GM23338 (cell line): ENCODE results near the gene SFN. TPM values are rescaled to one million over a fixed set of nuclear protein-coding genes. Genes with fewer than 3 reads are reported as not detected.

Experiments
- ATAC-seq: fragments of 200-7000 bp; cut with Tn5 transposase; 3 replicates; pipeline ENCODE4 v1.9.1; 2020
- DNase-seq: peaks from one replicate; pipeline ENCODE4 v3.0.0-alpha.2; 2015; ENCODE audit warnings: low spot score
- H2AFZ ChIP-seq: fragments of 200-600 bp; sonication (generic); 2 replicates; pipeline ENCODE4 v1.8.0; 2016; ENCODE audit warnings: antibody characterized with exemption, mild to moderate bottlenecking, moderate library complexity
- H3F3A ChIP-seq: fragments of 200-600 bp; sonication (generic); replicated peaks from 2 replicates; pipeline ENCODE4 v1.8.0; 2017; ENCODE audit warnings: antibody characterized with exemption, mixed run types, low read depth
- H3K27ac ChIP-seq: fragments of 200-600 bp; sonication (generic); 2 replicates; pipeline ENCODE4 v1.6.1; 2016; ENCODE audit warnings: low read depth
- H3K27me3 ChIP-seq: fragments of 200-600 bp; sonication (generic); 2 replicates; pipeline ENCODE4 v1.8.0; 2016; ENCODE audit warnings: mild to moderate bottlenecking, mixed run types, moderate library complexity; ENCODE audit not compliant: insufficient read depth
- H3K36me3 ChIP-seq: fragments of 200-600 bp; sonication (generic); 2 replicates; pipeline ENCODE4 v1.8.0; 2016; ENCODE audit warnings: mild to moderate bottlenecking; ENCODE audit not compliant: insufficient read depth
- H3K4me1 ChIP-seq: fragments of 200-600 bp; sonication (generic); 2 replicates; pipeline ENCODE4 v1.8.0; 2016; ENCODE audit warnings: mild to moderate bottlenecking, moderate library complexity; ENCODE audit not compliant: insufficient read depth
- H3K4me2 ChIP-seq: fragments of 200-600 bp; sonication (generic); 2 replicates; pipeline ENCODE4 v1.7.1; 2017; ENCODE audit warnings: mixed run types
- H3K4me3 ChIP-seq: fragments of 200-600 bp; sonication (generic); 2 replicates; pipeline ENCODE4 v1.6.1; 2016; ENCODE audit warnings: mixed run types
- H3K79me2 ChIP-seq: fragments of 200-600 bp; sonication (generic); replicated peaks from 2 replicates; pipeline ENCODE4 v1.8.0; 2017; ENCODE audit warnings: mild to moderate bottlenecking; ENCODE audit not compliant: insufficient read depth
- H3K9me2 ChIP-seq: fragments of 200-600 bp; sonication (generic); 2 replicates; pipeline ENCODE4 v1.8.0; 2017; ENCODE audit not compliant: insufficient read depth
- H4K20me1 ChIP-seq: fragments of 200-600 bp; sonication (generic); replicated peaks from 2 replicates; pipeline ENCODE4 v1.8.0; 2017; ENCODE audit warnings: mild to moderate bottlenecking; ENCODE audit not compliant: insufficient read depth
- H3K27ac Mint-ChIP-seq: 2 replicates; pipeline ENCODE4 v1.8.0; 2020; ENCODE audit warnings: inconsistent platforms, mild to moderate bottlenecking, moderate library complexity, mixed read lengths
- H3K27me3 Mint-ChIP-seq: 3 replicates; pipeline ENCODE4 v1.8.0; 2022; ENCODE audit warnings: low read depth, mild to moderate bottlenecking, moderate library complexity, mixed read lengths, inconsistent platforms; ENCODE audit not compliant: insufficient read depth, poor library complexity
- H3K36me3 Mint-ChIP-seq: 3 replicates; pipeline ENCODE4 v1.8.0; 2021; ENCODE audit warnings: low read depth, mild to moderate bottlenecking, inconsistent platforms, moderate library complexity, mixed read lengths
- H3K4me1 Mint-ChIP-seq: 3 replicates; pipeline ENCODE4 v1.8.0; 2020; ENCODE audit warnings: mild to moderate bottlenecking, inconsistent platforms, mixed read lengths
- H3K4me3 Mint-ChIP-seq: 3 replicates; pipeline ENCODE4 v1.8.0; 2021; ENCODE audit warnings: moderate library complexity, mild to moderate bottlenecking, inconsistent platforms, mixed read lengths
- H3K9me3 Mint-ChIP-seq: 3 replicates; pipeline ENCODE4 v1.8.0; 2020; ENCODE audit warnings: moderate library complexity, mild to moderate bottlenecking, inconsistent platforms, mixed read lengths
- CREB1 ChIP-seq: fragments of 250-450 bp; sonication (Bioruptor Pico); IDR thresholded peaks from 2 replicates; pipeline ENCODE4 v1.5.0; 2020; ENCODE audit warnings: low read depth, mild to moderate bottlenecking, moderate library complexity
- ETS1 ChIP-seq: IDR thresholded peaks from 2 replicates; pipeline ENCODE4 v1.6.1; 2016; ENCODE audit warnings: antibody characterized with exemption
- EZH2 ChIP-seq: fragments of 200-600 bp; sonication (generic); IDR thresholded peaks from one replicate; pipeline ENCODE4 v1.8.0; 2017; ENCODE audit warnings: antibody characterized with exemption, mild to moderate bottlenecking, low read depth; ENCODE audit not compliant: unreplicated experiment
- EZH2phosphoT487 ChIP-seq: fragments of 200-600 bp; sonication (generic); IDR thresholded peaks from one replicate; pipeline ENCODE4 v1.8.1; 2018; ENCODE audit warnings: antibody characterized with exemption; ENCODE audit not compliant: unreplicated experiment
- NANOG ChIP-seq: IDR thresholded peaks from 2 replicates; pipeline ENCODE4 v1.6.1; 2016; ENCODE audit warnings: antibody characterized with exemption, borderline replicate concordance
- POLR2AphosphoS5 ChIP-seq: IDR thresholded peaks from 2 replicates; pipeline ENCODE4 v1.6.1; 2016; ENCODE audit warnings: antibody characterized with exemption, low read depth
- REST ChIP-seq: IDR thresholded peaks from one replicate; pipeline ENCODE4 v1.6.1; 2018; ENCODE audit warnings: antibody characterized with exemption; ENCODE audit not compliant: unreplicated experiment
- STAT1 ChIP-seq: IDR thresholded peaks from one replicate; pipeline ENCODE4 v1.6.1; 2016; ENCODE audit warnings: antibody characterized with exemption; ENCODE audit not compliant: unreplicated experiment
- ZNF114 ChIP-seq: fragments of 250-450 bp; sonication (Bioruptor Pico); IDR thresholded peaks from 2 replicates; pipeline ENCODE4 v1.5.0; 2020; ENCODE audit warnings: mild to moderate bottlenecking, moderate library complexity
- ZNF331 ChIP-seq: fragments of 250-450 bp; sonication (Bioruptor Pico); IDR thresholded peaks from 2 replicates; pipeline ENCODE4 v1.5.0; 2020; ENCODE audit warnings: low read depth, mild to moderate bottlenecking, moderate library complexity
- polyA plus RNA-seq: library from polyadenylated mRNA; unstranded; fragments of >200 nt; fragmentation: Nextera tagmentation; extraction: Ambion mirVana; gene quantifications from 2 replicates; pipeline ENCODE4 v1.2.1, GENCODE V29; 2016
- total RNA-seq: library from RNA; depleted of rRNA; stranded (reverse); fragments of >200 nt; shearing (Covaris generic); gene quantifications from 2 replicates; pipeline ENCODE4 v1.2.3, GENCODE V29; 2014
- TF ChIP-seq, protein P1 (sequence below), 2 experiments: fragments of 200-600 bp in 1 of 2; sonication (generic) in 1 of 2; conservative IDR thresholded peaks; 2 replicates each; pipeline versions ENCODE4 v1.5.1 to v1.6.1; 2016 to 2017; ENCODE audit warnings: antibody characterized with exemption in 2 of 2, low read depth in 2 of 2, mild to moderate bottlenecking in 2 of 2, moderate library complexity in 1 of 2
- TF ChIP-seq, protein P2 (sequence below): fragments of 250-450 bp; sonication (Bioruptor Pico); IDR thresholded peaks from 2 replicates; pipeline ENCODE4 v1.5.0; 2020; ENCODE audit warnings: mild to moderate bottlenecking, moderate library complexity

SFN gene
- total and polyA plus RNA-seq, 2 experiments from 2014 or later, result 1.8 to 2.6 TPM

DNA sequence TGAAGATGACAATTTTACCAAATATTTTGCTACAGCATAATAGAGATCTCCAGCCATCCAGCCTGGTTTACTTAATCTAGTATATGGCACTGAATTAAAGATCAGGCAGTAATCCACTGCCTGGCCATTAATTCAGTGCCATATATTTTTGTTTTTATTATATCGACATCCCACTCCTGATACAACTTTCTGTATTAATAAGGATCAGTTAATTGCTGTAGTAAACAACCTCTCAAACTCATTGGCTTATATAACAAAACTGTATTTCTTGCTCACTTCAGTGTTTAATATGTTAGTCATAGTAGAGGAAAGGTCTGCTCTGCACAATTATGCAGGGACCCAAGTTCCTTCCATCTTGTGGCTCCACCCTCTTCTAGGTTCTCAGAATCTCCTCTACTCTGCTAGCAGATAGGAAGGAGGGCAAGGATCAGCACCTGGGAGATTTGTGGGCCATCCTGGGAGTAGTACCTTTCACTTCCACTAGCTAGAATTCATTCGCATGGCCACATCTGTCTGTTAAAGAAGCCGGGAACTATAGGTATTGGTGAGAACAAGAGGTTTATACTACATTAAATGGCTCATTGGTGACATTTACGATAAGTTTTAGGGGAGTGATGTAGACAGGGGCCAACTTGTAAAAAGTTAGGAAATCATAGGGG lies 40.1 kb upstream of the SFN start (continued):
- no peak for TF ChIP-seq ETS1
- no peak for TF ChIP-seq STAT1
- TF ChIP-seq ZNF331 (CRISPR knock-in tag), result no peak

DNA sequence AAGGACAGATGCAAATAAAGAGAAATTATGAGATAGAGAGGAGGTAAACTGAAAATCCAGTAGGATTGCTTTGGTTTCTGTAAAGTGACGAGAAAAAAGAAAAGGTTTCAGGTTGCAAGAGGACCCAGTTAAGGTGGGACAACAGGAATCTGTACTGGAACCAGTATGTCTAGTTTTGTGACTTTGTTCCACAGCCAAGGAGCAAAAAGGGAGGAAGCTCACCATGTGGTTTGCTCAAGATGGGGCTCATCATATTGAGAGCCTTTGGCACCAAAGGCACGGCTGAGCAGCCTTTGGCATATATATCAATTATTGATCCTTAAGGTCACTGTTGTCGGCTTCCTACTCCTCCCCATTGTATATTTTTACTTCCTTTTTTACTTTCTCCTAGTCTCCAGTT lies 38.2 kb upstream of the SFN start:
- no peak overlapping the region for H3K4me2 ChIP-seq
- H3K4me3 ChIP-seq, result no peak overlapping the region
- H3K4me1 Mint-ChIP-seq, result peaks cover 32% of the 10 kb centered on the region
- peak overlapping the region; percentile 66; the same call in 1 of the 2 replicates for H2AFZ ChIP-seq
- no peak overlapping the region for H3K27ac Mint-ChIP-seq
- peaks cover 2% of the 10 kb centered on the region; the same call in 1 of the 3 replicates for H3K36me3 Mint-ChIP-seq
- no peak for DNase-seq
- no peaks in the 10 kb centered on the region for H3K36me3 ChIP-seq
- no peaks in the 10 kb centered on the region; the same call in 1 of the 2 replicates for H3K79me2 ChIP-seq
- no peak overlapping the region for H3K4me3 Mint-ChIP-seq
- peaks cover 3% of the 10 kb centered on the region; the same call in 1 of the 2 replicates for H3F3A ChIP-seq
- peaks cover 20% of the 10 kb centered on the region for H3K4me1 ChIP-seq
- no peak for ATAC-seq
- no peaks in the 10 kb centered on the region for H3K9me2 ChIP-seq
- no peak overlapping the region for H3K27ac ChIP-seq
- H3K27me3 Mint-ChIP-seq, result peaks cover 19% of the 10 kb centered on the region
- peaks cover 3% of the 10 kb centered on the region; the same call in 1 of the 2 replicates for H3K27me3 ChIP-seq
- H3K9me3 Mint-ChIP-seq, result peaks cover 7% of the 10 kb centered on the region; the same call in 2 of the 3 replicates
- no peaks in the 10 kb centered on the region for H4K20me1 ChIP-seq
- TF ChIP-seq POLR2AphosphoS5 (no peak), CREB1 (no peak), EZH2phosphoT487 (no peak), ZNF114 (no peak), REST (no peak), NANOG (no peak), STAT1 (no peak), EZH2 (no peak)
- TF ChIP-seq, protein P1, sequence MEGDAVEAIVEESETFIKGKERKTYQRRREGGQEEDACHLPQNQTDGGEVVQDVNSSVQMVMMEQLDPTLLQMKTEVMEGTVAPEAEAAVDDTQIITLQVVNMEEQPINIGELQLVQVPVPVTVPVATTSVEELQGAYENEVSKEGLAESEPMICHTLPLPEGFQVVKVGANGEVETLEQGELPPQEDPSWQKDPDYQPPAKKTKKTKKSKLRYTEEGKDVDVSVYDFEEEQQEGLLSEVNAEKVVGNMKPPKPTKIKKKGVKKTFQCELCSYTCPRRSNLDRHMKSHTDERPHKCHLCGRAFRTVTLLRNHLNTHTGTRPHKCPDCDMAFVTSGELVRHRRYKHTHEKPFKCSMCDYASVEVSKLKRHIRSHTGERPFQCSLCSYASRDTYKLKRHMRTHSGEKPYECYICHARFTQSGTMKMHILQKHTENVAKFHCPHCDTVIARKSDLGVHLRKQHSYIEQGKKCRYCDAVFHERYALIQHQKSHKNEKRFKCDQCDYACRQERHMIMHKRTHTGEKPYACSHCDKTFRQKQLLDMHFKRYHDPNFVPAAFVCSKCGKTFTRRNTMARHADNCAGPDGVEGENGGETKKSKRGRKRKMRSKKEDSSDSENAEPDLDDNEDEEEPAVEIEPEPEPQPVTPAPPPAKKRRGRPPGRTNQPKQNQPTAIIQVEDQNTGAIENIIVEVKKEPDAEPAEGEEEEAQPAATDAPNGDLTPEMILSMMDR (conservative IDR thresholded peaks at IDR 0.05; ENCODE audit: low read depth in 2 of 2), result no peak
- TF ChIP-seq, protein P2, sequence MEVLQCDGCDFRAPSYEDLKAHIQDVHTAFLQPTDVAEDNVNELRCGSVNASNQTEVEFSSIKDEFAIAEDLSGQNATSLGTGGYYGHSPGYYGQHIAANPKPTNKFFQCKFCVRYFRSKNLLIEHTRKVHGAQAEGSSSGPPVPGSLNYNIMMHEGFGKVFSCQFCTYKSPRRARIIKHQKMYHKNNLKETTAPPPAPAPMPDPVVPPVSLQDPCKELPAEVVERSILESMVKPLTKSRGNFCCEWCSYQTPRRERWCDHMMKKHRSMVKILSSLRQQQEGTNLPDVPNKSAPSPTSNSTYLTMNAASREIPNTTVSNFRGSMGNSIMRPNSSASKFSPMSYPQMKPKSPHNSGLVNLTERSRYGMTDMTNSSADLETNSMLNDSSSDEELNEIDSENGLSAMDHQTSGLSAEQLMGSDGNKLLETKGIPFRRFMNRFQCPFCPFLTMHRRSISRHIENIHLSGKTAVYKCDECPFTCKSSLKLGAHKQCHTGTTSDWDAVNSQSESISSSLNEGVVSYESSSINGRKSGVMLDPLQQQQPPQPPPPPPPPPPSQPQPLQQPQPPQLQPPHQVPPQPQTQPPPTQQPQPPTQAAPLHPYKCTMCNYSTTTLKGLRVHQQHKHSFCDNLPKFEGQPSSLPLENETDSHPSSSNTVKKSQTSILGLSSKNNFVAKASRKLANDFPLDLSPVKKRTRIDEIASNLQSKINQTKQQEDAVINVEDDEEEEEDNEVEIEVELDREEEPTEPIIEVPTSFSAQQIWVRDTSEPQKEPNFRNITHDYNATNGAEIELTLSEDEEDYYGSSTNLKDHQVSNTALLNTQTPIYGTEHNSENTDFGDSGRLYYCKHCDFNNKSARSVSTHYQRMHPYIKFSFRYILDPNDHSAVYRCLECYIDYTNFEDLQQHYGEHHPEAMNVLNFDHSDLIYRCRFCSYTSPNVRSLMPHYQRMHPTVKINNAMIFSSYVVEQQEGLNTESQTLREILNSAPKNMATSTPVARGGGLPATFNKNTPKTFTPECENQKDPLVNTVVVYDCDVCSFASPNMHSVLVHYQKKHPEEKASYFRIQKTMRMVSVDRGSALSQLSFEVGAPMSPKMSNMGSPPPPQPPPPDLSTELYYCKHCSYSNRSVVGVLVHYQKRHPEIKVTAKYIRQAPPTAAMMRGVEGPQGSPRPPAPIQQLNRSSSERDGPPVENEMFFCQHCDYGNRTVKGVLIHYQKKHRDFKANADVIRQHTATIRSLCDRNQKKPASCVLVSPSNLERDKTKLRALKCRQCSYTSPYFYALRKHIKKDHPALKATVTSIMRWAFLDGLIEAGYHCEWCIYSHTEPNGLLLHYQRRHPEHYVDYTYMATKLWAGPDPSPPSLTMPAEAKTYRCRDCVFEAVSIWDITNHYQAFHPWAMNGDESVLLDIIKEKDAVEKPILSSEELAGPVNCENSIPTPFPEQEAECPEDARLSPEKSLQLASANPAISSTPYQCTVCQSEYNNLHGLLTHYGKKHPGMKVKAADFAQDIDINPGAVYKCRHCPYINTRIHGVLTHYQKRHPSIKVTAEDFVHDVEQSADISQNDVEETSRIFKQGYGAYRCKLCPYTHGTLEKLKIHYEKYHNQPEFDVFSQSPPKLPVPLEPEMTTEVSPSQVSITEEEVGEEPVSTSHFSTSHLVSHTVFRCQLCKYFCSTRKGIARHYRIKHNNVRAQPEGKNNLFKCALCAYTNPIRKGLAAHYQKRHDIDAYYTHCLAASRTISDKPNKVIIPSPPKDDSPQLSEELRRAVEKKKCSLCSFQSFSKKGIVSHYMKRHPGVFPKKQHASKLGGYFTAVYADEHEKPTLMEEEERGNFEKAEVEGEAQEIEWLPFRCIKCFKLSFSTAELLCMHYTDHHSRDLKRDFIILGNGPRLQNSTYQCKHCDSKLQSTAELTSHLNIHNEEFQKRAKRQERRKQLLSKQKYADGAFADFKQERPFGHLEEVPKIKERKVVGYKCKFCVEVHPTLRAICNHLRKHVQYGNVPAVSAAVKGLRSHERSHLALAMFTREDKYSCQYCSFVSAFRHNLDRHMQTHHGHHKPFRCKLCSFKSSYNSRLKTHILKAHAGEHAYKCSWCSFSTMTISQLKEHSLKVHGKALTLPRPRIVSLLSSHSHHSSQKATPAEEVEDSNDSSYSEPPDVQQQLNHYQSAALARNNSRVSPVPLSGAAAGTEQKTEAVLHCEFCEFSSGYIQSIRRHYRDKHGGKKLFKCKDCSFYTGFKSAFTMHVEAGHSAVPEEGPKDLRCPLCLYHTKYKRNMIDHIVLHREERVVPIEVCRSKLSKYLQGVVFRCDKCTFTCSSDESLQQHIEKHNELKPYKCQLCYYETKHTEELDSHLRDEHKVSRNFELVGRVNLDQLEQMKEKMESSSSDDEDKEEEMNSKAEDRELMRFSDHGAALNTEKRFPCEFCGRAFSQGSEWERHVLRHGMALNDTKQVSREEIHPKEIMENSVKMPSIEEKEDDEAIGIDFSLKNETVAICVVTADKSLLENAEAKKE (CRISPR knock-in tag), result no peak
